Liver (tissue), 9 donors: Measurements from ENCODE around the gene WBP2. TPM values are rescaled to one million over a fixed set of nuclear protein-coding genes. Genes with fewer than 3 reads are reported as not detected.

ENCODE experiments used
- DNase-seq: peaks from one replicate; pipeline ENCODE4 v3.0.0-alpha.2; 2017; ENCODE audit warnings: low spot score
- H3K27ac ChIP-seq, 2 donors: one replicate each; pipeline ENCODE4 v1.7.0; 2013; ENCODE audit warnings: inconsistent platforms in 2 of 2, low read length in 2 of 2, control low read depth in 1 of 2, low read depth in 1 of 2, mild to moderate bottlenecking in 1 of 2
- H3K27me3 ChIP-seq, 4 donors: one replicate each; pipeline versions ENCODE4 v1.6.1 to v1.7.0; 2013; ENCODE audit warnings: low read length in 3 of 4, inconsistent platforms in 1 of 4, mild to moderate bottlenecking in 1 of 4, moderate library complexity in 1 of 4; ENCODE audit not compliant: control insufficient read depth in 4 of 4, insufficient read depth in 4 of 4
- H3K36me3 ChIP-seq, 4 donors: one replicate each; pipeline versions ENCODE4 v1.6.1 to v1.7.0; 2013; ENCODE audit warnings: low read length in 3 of 4, mild to moderate bottlenecking in 3 of 4, low read depth in 1 of 4, moderate library complexity in 1 of 4; ENCODE audit not compliant: control insufficient read depth in 4 of 4, insufficient read depth in 3 of 4
- H3K4me1 ChIP-seq, 4 donors: one replicate each; pipeline versions ENCODE4 v1.6.1 to v1.7.0; 2013; ENCODE audit warnings: low read length in 3 of 4, mild to moderate bottlenecking in 3 of 4, moderate library complexity in 1 of 4; ENCODE audit not compliant: control insufficient read depth in 4 of 4, insufficient read depth in 4 of 4
- H3K4me3 ChIP-seq, 3 donors: one replicate each; pipeline versions ENCODE4 v1.6.1 to v1.7.0; 2013; ENCODE audit warnings: low read length in 3 of 3, control low read depth in 1 of 3, low read depth in 1 of 3, mild to moderate bottlenecking in 1 of 3
- H3K9ac ChIP-seq, 2 donors: one replicate each; pipeline ENCODE4 v1.7.0; 2013; ENCODE audit warnings: low read length in 2 of 2, mild to moderate bottlenecking in 2 of 2, moderate library complexity in 2 of 2, control low read depth in 1 of 2, low read depth in 1 of 2
- H3K9me3 ChIP-seq, 4 donors: one replicate each; pipeline versions ENCODE4 v1.6.1 to v1.7.0; 2013; ENCODE audit warnings: low read length in 3 of 4; ENCODE audit not compliant: control insufficient read depth in 4 of 4
- EGR1 ChIP-seq, 2 donors: IDR thresholded peaks; 2 replicates each; pipeline ENCODE4 v1.6.1; 2016 to 2018; ENCODE audit warnings: antibody characterized with exemption in 2 of 2, low read depth in 2 of 2
- FOXA2 ChIP-seq: IDR thresholded peaks from 2 replicates; pipeline ENCODE4 v1.6.1; 2016; ENCODE audit warnings: antibody characterized with exemption
- GABPA ChIP-seq, 2 donors: IDR thresholded peaks in 1 of 2; conservative IDR thresholded peaks in 1 of 2; 2 replicates each; pipeline ENCODE4 v1.6.1; 2016; ENCODE audit warnings: antibody characterized with exemption in 2 of 2, mild to moderate bottlenecking in 1 of 2, moderate library complexity in 1 of 2
- HNF4A ChIP-seq, 2 donors: conservative IDR thresholded peaks; 2 replicates each; pipeline ENCODE4 v1.6.1; 2016; ENCODE audit warnings: antibody characterized with exemption in 2 of 2, mild to moderate bottlenecking in 2 of 2
- HNF4G ChIP-seq: IDR thresholded peaks from 2 replicates; pipeline ENCODE4 v1.6.1; 2016; ENCODE audit warnings: antibody characterized with exemption
- NR2F2 ChIP-seq: IDR thresholded peaks from 2 replicates; pipeline ENCODE4 v1.6.1; 2016; ENCODE audit warnings: antibody characterized with exemption
- RAD21 ChIP-seq, 2 donors: IDR thresholded peaks; 2 replicates each; pipeline ENCODE4 v1.6.1; 2016; ENCODE audit warnings: antibody characterized with exemption in 2 of 2, mild to moderate bottlenecking in 2 of 2
- RXRA ChIP-seq, 2 donors: IDR thresholded peaks; 2 replicates each; pipeline ENCODE4 v1.6.1; 2017 to 2018; ENCODE audit warnings: antibody characterized with exemption in 2 of 2, mild to moderate bottlenecking in 1 of 2
- SP1 ChIP-seq: IDR thresholded peaks from 2 replicates; pipeline ENCODE4 v1.6.1; 2018; ENCODE audit warnings: antibody characterized with exemption, mild to moderate bottlenecking
- TAF1 ChIP-seq: conservative IDR thresholded peaks from 2 replicates; pipeline ENCODE4 v1.6.1; 2016; ENCODE audit warnings: antibody characterized with exemption, mild to moderate bottlenecking
- YY1 ChIP-seq: IDR thresholded peaks from 2 replicates; pipeline ENCODE4 v1.6.1; 2016; ENCODE audit warnings: antibody characterized with exemption, mild to moderate bottlenecking
- WGBS: extraction: QIAGEN DNeasy Blood & Tissue Kit; methylation state at CpG from one replicate; pipeline ENCODE4 v1.1.7; 2013; 5-methylcytosine and 5-hydroxymethylcytosine counted together
- polyA plus RNA-seq, 2 donors: library from polyadenylated mRNA; stranded (reverse) in 1 of 2; unstranded in 1 of 2; fragments of 200-250 nt in 1 of 2; fragments of >200 nt in 1 of 2; fragmentation: Nextera tagmentation in 1 of 2; extraction: Ambion mirVana in 1 of 2; gene quantifications; one replicate each; pipeline versions ENCODE4 v1.2.1 to v1.2.3, GENCODE V29; 2013 to 2015
- total RNA-seq, 2 donors: library from RNA; depleted of rRNA; stranded (reverse); fragments of >200 nt; gene quantifications; one replicate each; pipeline ENCODE4 v1.2.3, GENCODE V29; 2014
- TF ChIP-seq, protein P1 (sequence below): IDR thresholded peaks from 2 replicates; pipeline ENCODE4 v1.6.1; 2016; ENCODE audit warnings: antibody characterized with exemption
- TF ChIP-seq, protein P2 (sequence below): IDR thresholded peaks from 2 replicates; pipeline ENCODE4 v1.6.1; 2016; ENCODE audit warnings: antibody characterized with exemption
- TF ChIP-seq, protein P3 (sequence below): IDR thresholded peaks from 2 replicates; pipeline ENCODE4 v1.6.1; 2016; ENCODE audit warnings: antibody characterized with exemption
- TF ChIP-seq, protein P4 (sequence below): fragments of 150-350 bp; IDR thresholded peaks from 2 replicates; pipeline ENCODE4 v1.5.1; 2017; ENCODE audit warnings: improper control_type of control experiment, low read depth, low read length; ENCODE audit not compliant: missing input control
- donor health status: healthy.
- donor health status: healthy.
- donor health status: healthy.
- donor health status: healthy.
- donor health status: healthy.

The WBP2 gene
- total and polyA plus RNA-seq, 4 donors: 29.0 to 99.4 (median 51.6) TPM

DNA sequence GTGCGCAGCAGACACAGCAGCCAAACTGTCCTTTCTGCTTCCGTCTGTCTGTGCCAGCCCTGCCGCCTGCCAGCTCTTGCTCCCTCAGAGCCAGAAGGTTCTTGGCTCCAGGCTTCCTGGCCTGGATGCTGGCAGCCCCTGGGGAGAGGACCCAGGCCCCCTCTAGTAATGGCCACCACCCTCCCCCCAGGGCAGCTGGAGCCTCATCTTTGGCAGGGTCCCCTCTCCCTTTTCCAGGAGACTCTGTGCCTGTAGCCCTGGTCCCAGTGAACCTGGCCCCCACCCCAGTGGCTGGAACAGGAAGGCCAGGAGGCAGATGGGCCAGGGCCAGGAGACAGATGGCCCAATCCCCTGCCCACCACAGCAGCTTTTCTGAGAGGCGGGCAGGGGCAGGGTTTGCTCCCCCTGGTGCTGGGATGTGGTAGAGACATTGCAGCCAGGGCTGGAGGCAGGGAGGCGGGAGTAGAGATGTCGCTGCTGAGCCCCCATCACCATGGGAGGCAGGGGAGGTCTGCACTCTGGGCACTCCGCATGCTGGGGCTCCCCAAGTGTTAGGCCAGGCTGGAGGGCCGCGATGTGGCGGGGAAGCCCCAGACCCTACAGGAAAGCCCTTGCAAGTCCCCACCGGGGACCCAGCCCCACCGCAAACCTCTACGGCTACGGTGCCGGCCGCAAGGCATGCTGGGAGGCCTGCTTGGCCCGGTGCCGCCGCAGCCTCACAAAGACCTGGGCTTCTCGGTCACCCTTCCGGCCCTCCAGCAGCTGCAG is 27.6 kb downstream of the WBP2 start:
- H3K4me1 ChIP-seq: peaks cover 0 to 22% (median 12%) of the 10 kb centered on the region in 4 donors
- peak; percentile 69 for DNase-seq

DNA sequence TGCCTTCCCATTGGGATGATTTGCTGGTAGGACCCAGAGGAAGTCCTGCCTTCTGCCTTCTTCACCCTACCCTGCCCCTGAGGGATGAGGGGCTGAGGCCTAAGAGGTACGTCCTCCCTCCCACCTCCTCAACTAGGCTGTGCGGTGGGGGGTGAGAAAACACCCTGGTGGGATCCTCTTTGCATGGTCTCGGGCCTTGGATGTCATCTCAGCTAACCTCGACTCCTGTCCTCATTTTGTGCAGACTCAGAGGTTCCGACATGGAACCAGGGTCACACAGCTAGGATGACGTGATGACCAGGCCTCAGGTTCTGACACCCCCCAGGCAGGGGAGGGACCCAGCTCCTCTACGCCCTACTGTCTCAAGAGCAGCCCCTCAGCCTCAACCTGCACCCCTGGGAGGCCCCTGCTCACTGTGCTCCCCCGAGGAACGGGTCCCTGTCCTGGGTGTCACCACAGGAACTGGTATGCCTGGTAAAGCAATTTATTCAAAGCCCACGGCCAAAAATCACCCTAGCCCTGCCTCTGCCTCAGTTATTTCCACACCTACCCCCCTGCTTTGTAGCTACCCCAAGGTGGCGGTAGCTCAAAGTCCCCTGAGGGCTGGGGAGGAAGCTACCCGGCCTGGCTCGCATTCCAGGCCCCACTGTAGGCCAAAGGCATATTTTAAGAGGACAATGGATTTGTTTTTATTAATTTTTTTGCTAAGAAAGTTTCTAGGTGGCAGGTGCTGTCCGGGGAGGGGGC is 28.4 kb downstream of the WBP2 start:
- no peaks in the 10 kb centered on the region for H3K9me3 ChIP-seq
- no peaks in the 10 kb centered on the region for H3K27me3 ChIP-seq
- no peak overlapping the region for H3K4me3 ChIP-seq
- no peak overlapping the region for H3K9ac ChIP-seq
- peaks cover 4 to 21% (median 6%) of the 10 kb centered on the region in 4 donors for H3K36me3 ChIP-seq
- 82% methylated on average over 14 of the region's 14 CpGs for WGBS
- H3K4me1 ChIP-seq: peaks cover 0 to 29% (median 15%) of the 10 kb centered on the region in 4 donors
- no peak for DNase-seq
- peak overlapping the region; percentile 5 to 22 for H3K27ac ChIP-seq
- TF ChIP-seq RAD21 (IDR thresholded peaks at IDR 0.05): no peak
- TF ChIP-seq HNF4A (conservative IDR thresholded peaks at IDR 0.05): no peak
- no peak for TF ChIP-seq HNF4G
- TF ChIP-seq, protein P1, sequence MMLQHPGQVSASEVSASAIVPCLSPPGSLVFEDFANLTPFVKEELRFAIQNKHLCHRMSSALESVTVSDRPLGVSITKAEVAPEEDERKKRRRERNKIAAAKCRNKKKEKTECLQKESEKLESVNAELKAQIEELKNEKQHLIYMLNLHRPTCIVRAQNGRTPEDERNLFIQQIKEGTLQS: no peak
- TF ChIP-seq FOXA2: no peak
- TF ChIP-seq, protein P2, sequence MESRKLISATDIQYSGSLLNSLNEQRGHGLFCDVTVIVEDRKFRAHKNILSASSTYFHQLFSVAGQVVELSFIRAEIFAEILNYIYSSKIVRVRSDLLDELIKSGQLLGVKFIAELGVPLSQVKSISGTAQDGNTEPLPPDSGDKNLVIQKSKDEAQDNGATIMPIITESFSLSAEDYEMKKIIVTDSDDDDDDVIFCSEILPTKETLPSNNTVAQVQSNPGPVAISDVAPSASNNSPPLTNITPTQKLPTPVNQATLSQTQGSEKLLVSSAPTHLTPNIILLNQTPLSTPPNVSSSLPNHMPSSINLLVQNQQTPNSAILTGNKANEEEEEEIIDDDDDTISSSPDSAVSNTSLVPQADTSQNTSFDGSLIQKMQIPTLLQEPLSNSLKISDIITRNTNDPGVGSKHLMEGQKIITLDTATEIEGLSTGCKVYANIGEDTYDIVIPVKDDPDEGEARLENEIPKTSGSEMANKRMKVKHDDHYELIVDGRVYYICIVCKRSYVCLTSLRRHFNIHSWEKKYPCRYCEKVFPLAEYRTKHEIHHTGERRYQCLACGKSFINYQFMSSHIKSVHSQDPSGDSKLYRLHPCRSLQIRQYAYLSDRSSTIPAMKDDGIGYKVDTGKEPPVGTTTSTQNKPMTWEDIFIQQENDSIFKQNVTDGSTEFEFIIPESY: no peak
- no peak for TF ChIP-seq YY1
- TF ChIP-seq RXRA (IDR thresholded peaks at IDR 0.05): no peak
- TF ChIP-seq, protein P3, sequence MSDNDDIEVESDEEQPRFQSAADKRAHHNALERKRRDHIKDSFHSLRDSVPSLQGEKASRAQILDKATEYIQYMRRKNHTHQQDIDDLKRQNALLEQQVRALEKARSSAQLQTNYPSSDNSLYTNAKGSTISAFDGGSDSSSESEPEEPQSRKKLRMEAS: no peak
- TF ChIP-seq EGR1 (IDR thresholded peaks at IDR 0.05; ENCODE audit: low read depth in 2 of 2): no peak
- TF ChIP-seq SP1: no peak
- no peak for TF ChIP-seq NR2F2
- no peak for TF ChIP-seq TAF1
- TF ChIP-seq GABPA (IDR thresholded peaks at IDR 0.05 in 1 of 2, conservative IDR thresholded peaks at IDR 0.05 in 1 of 2): no peak

More for the DNA sequence above, 27.6 kb downstream of the WBP2 start:
- peak overlapping the region in 1 of 2 donors; percentile 22 for H3K27ac ChIP-seq
- 38% methylated on average over 21 of the region's 21 CpGs for WGBS
- no peaks in the 10 kb centered on the region for H3K9me3 ChIP-seq
- H3K36me3 ChIP-seq: peaks cover 4 to 22% (median 6%) of the 10 kb centered on the region in 4 donors
- H3K27me3 ChIP-seq: no peaks in the 10 kb centered on the region
- H3K4me3 ChIP-seq: no peak overlapping the region
- peak; percentile 55 to 78 for TF ChIP-seq RAD21 (IDR thresholded peaks at IDR 0.05)
- TF ChIP-seq, protein P4, sequence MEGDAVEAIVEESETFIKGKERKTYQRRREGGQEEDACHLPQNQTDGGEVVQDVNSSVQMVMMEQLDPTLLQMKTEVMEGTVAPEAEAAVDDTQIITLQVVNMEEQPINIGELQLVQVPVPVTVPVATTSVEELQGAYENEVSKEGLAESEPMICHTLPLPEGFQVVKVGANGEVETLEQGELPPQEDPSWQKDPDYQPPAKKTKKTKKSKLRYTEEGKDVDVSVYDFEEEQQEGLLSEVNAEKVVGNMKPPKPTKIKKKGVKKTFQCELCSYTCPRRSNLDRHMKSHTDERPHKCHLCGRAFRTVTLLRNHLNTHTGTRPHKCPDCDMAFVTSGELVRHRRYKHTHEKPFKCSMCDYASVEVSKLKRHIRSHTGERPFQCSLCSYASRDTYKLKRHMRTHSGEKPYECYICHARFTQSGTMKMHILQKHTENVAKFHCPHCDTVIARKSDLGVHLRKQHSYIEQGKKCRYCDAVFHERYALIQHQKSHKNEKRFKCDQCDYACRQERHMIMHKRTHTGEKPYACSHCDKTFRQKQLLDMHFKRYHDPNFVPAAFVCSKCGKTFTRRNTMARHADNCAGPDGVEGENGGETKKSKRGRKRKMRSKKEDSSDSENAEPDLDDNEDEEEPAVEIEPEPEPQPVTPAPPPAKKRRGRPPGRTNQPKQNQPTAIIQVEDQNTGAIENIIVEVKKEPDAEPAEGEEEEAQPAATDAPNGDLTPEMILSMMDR: peak; percentile 57
- no peak for TF ChIP-seq RXRA (IDR thresholded peaks at IDR 0.05)
- no peak for TF ChIP-seq TAF1
- no peak for TF ChIP-seq EGR1 (IDR thresholded peaks at IDR 0.05; ENCODE audit: low read depth in 2 of 2)
- H3K9ac ChIP-seq: no peak overlapping the region
